Mucosa of descending colon (tissue), 3 donors: Measurements from ENCODE around the gene AMBRA1. TPM values are rescaled to one million over a fixed set of nuclear protein-coding genes. Genes with fewer than 3 reads are reported as not detected.
A peak's percentile ranks its signal among the peaks of the same experiment; 100 is the strongest.

ENCODE experiments used
- ATAC-seq: fragments of 200-7000 bp; cut with Tn5 transposase; one replicate; pipeline ENCODE4 v1.9.1; 2020; ENCODE audit warnings: mild to moderate bottlenecking, moderate library complexity
- DNase-seq, 3 donors: peaks; one replicate each; pipeline ENCODE4 v3.0.0-alpha.2; 2020
- H3K36me3 ChIP-seq: fragments of 200-600 bp; one replicate; pipeline ENCODE4 v1.8.0; 2021; ENCODE audit warnings: low read depth, mild to moderate bottlenecking
- H3K4me1 ChIP-seq: fragments of 200-600 bp; one replicate; pipeline ENCODE4 v1.8.0; 2021; ENCODE audit warnings: low read depth, mild to moderate bottlenecking
- H3K4me3 ChIP-seq: fragments of 200-600 bp; one replicate; pipeline ENCODE4 v1.8.0; 2021; ENCODE audit warnings: mild to moderate bottlenecking
- H3K9me3 ChIP-seq: fragments of 200-600 bp; one replicate; pipeline ENCODE4 v1.8.0; 2021; ENCODE audit warnings: mild to moderate bottlenecking
- intact Hi-C, 2 donors: fragments of 100-400 bp; cut with DNase I in 1 of 2; cut with micrococcal nuclease in 1 of 2; formaldehyde crosslinking; loops; one replicate each; pipeline versions ENCODE4 v1.11.0 to v1.11.1; 2022; cut with DNase I, micrococcal nuclease
- total RNA-seq, 3 donors: library from RNA; stranded (reverse); fragmentation: NEBNext Ultra II Directional in 2 of 3; extraction: Animal tissue kit (Norgen Biotek cat#: 25700) in 2 of 3; gene quantifications; one replicate each; pipeline versions ENCODE4 v1.2.1 to v1.2.4, GENCODE V29; 2021 to 2023
- TF ChIP-seq, protein P1 (sequence below): fragments of 200-600 bp; IDR thresholded peaks from one replicate; pipeline ENCODE4 v1.8.0; 2022; ENCODE audit warnings: antibody characterized with exemption, mild to moderate bottlenecking
- donor health status: DM: no; HTN: no; CAD: no; lungs with moderate emphysema.
- donor health status: DM: no; HTN: no; CAD: no.
- donor health status: DM: no; HTN: yes; CAD: no.

Gene AMBRA1
- total RNA-seq, 3 donors from 2014 or later, result 42.0 to 46.7 (median 45.2) TPM

DNA sequence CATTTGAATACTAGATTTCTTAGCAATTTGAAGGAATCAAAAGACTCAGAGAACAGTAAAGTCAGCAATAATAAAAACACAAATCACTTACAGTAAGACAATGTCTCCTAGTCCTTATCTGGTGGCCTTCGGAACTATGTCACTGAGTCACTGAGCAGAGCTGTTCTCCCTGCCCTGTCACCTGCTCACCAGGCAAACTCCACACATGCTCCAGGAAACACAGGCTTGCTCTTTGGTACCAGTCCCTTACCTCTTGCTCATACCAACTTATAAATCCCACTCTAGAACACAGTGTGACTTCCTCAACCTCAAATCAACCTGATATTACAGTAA lies 121.2 kb downstream of the AMBRA1 start:
- DNase-seq, result peak in 2 of 3 donors; percentile 45 to 46
- TF ChIP-seq, protein P1, sequence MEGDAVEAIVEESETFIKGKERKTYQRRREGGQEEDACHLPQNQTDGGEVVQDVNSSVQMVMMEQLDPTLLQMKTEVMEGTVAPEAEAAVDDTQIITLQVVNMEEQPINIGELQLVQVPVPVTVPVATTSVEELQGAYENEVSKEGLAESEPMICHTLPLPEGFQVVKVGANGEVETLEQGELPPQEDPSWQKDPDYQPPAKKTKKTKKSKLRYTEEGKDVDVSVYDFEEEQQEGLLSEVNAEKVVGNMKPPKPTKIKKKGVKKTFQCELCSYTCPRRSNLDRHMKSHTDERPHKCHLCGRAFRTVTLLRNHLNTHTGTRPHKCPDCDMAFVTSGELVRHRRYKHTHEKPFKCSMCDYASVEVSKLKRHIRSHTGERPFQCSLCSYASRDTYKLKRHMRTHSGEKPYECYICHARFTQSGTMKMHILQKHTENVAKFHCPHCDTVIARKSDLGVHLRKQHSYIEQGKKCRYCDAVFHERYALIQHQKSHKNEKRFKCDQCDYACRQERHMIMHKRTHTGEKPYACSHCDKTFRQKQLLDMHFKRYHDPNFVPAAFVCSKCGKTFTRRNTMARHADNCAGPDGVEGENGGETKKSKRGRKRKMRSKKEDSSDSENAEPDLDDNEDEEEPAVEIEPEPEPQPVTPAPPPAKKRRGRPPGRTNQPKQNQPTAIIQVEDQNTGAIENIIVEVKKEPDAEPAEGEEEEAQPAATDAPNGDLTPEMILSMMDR, result no peak
- Histone ChIP-seq H3K4me1 (peaks cover 9% of the 10 kb centered on the region), H3K9me3 (no peaks in the 10 kb centered on the region), H3K36me3 (no peaks in the 10 kb centered on the region), H3K4me3 (no peak overlapping the region)
- peak; percentile 99 for ATAC-seq
- intact Hi-C loops, result no loop called here

DNA sequence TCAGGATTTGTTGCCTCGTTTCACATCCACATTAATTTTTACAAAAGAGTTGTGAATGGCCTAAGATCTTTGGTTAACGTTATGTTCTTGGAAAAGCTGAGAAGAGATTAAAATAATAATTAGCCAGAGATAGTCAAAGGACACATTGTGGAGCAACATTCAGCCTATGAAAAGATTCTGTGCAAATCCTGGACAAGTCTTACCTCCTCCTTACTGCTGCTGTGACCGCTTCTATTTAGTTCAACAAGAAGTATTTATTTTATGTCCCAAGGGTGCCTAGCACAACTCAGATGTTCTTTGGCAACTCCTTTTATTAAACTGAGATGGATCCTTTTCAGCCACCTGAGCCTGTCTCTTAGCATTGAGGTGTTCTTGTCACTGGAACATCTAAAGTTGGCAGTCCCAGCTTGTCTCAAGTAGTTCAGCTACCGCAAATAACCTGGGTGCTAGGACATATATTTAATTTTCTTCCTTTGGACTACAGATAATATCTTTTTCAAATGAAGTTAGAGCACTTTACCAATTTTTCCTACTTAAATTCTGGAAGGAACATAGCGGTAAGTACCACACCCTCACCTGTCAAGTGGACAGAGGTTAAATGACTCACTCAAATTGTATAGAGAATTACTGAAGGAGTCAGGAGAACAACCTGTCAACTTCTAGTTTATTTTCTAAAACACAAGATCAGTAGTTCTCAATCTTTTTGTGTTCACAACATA lies 121.7 kb downstream of the AMBRA1 start:
- no peak overlapping the region for H3K4me3 ChIP-seq

DNA sequence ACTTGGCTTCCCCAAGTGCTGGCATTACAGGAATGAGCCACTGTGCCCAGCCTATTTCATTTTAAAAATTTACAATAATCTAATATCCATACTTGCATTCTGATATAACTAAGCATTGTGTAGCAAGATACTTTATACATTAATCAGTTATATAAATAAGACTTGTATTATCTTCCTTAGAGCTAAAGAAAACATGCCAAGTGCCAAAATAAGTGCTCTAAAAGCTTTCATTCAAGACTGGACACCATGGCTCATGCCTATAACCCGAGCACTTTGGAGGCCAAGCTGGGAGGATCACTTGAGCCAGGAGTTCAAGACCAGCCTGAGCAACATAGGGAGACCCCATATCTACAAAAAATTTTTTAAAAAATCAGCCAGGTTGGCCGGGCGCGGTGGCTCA lies 123.9 kb downstream of the AMBRA1 start:
- Histone ChIP-seq H3K4me3 (no peak overlapping the region), H3K4me1 (peaks cover 9% of the 10 kb centered on the region), H3K36me3 (no peaks in the 10 kb centered on the region), H3K9me3 (no peaks in the 10 kb centered on the region)
- DNase-seq, result no peak
- ATAC-seq, result no peak
- TF ChIP-seq, protein P1, result no peak
- intact Hi-C loops, result no loop called here

More for the DNA sequence above, 121.7 kb downstream of the AMBRA1 start:
- intact Hi-C loops, result no loop called here
- Histone ChIP-seq H3K36me3 (no peaks in the 10 kb centered on the region), H3K4me1 (peaks cover 9% of the 10 kb centered on the region), H3K9me3 (no peaks in the 10 kb centered on the region)
- peak; percentile 81 for ATAC-seq
- TF ChIP-seq, protein P1, result no peak
- no peak for DNase-seq

DNA sequence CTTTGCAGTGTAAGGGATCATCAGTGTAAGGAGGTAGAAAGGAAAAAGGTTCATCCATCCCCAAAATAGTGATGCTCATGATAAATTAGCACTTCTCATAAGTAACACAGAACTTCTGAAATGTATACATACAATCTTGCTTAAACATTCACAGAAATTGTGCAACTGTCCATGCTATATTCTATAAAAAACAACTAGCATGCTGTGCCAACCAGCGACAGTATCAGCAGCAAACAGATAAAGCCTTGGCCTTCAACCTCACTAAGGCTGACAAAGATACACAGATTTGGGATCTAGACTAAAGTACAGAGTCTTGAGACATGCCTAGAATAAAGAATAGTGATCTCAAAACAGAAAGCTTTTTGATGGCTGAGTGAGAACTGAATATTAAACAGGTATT lies 128.1 kb downstream of the AMBRA1 start:
- DNase-seq (no peak), ATAC-seq (peak; percentile 35)
- Histone ChIP-seq H3K4me1 (no peaks in the 10 kb centered on the region), H3K4me3 (no peak overlapping the region), H3K9me3 (no peaks in the 10 kb centered on the region), H3K36me3 (no peaks in the 10 kb centered on the region)
- TF ChIP-seq, protein P1, result no peak
- intact Hi-C loops, result no loop called here

DNA sequence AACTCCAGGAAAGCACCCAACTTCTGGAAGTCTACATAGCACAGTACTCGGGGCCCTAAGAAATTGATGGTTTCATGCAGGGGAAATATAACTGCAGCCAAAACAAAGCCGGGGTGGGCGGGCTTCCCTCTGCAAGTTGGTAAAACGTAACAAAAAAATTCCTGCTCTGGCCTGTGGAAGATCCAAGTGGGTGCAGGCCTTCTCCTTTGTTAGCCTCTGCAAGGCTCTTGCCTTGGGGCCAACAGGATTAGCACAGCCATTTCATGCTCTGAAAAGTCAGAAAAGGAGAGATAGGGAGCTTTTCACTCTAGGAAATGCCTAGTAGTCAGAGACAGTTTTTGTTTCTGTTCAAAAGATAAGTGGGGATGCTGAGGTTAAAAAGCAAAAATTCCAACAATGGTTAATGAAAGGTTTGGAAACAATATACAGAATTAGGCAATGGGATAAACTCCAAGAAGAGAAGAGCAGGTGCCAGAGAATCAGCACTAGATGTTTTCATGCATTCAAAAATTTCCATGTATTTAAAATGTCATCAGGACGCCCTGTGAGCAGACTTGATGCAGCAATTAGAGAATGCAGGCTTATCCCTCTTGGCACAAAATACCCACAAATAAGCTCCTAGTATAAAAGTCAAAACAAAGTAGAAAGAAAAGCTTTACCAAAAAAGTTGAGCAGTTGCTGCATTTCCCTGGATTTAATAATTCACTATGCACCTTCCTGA lies 130.0 kb downstream of the AMBRA1 start:
- intact Hi-C loops, result no loop called here
- DNase-seq (no peak), ATAC-seq (no peak)
- Histone ChIP-seq H3K4me3 (no peak overlapping the region), H3K36me3 (no peaks in the 10 kb centered on the region), H3K4me1 (no peaks in the 10 kb centered on the region), H3K9me3 (no peaks in the 10 kb centered on the region)
- TF ChIP-seq, protein P1, result no peak
